GM19455 (cell line): ENCODE measurements around the gene ZNF100.
"Not testable (repeated sequence)": the region's sequence is repeated elsewhere in the genome, so short reads cannot be mapped to it uniquely, and the experiment has no call there.

Experiments used
- ATAC-seq: cut with Tn5 transposase; IDR thresholded peaks from one replicate; pipeline ENCODE4 v1.9.1; 2021; ENCODE audit not compliant: unreplicated experiment

Gene ZNF100

GRCh38 chr19:21705393-21705792 is 62.0 kb downstream of the ZNF100 start:
- no peak for ATAC-seq

- no peak for ATAC-seq
These were observed 63.1 kb downstream of the ZNF100 start for GRCh38 chr19:21704320-21704719.

DNA sequence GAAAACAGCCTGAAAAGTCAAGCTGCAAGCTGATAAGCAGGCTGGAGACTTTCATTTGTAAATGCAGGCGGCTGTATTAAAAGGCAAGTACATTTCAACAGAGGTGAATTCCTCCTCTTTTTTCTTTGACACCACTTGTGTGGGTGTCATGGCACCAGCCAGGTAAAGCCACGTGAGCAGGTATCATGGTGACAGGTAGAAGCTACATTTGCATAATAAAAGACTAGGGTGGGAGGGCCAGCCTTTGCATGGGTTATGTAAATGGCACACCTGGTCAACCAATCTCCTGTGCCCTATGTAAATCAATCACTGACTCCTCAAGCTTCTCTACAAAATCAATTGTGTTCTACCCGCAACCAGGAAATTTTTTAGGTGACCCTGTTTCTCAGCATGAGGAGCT is 68.2 kb downstream of the ZNF100 start:
- ATAC-seq = no peak

- ATAC-seq = no peak
These were observed 69.2 kb downstream of the ZNF100 start for GRCh38 chr19:21698215-21698614.

DNA sequence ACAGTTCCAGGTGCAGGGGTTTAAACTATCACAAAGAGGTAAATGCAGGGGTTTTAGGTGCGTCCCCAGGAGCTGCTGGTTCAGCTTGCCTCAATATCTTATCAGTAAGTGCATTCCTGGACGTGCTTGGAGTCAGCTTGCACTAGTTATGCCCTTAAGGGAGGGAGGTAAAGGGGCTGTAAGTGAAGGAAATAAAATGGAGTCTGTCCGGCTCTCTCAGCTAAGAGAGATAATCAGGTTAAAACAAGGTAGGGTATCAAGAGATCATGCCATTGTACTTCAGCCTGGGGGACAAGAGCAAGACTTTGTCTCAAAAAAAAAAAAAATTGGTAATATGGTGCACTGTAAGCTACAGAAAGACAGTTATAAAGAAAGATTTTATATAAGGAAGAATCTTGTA is 69.7 kb downstream of the ZNF100 start:
- ATAC-seq = no peak

GRCh38 chr19:21694171-21694906 is 73.0 kb downstream of the ZNF100 start:
- ATAC-seq = no peak

DNA sequence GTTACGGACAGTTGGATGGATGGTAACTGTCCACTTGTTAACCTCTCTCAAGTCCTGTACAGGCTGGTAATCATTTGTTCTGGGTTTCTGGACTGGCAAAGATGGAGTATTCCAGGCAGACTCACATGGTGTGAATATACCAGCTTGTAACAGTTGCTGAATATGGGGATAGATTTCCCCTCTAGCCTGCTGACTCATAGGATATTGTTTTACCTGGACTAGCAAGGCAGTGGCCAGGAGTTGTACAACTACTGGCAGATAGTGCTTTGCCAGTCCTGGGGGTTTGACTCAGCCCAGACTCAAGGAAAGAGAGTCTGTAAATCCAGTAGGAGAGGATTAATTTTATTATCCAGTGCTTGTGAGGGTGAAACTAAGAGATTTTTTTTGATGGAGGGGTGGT is 74.0 kb downstream of the ZNF100 start:
- ATAC-seq = no peak

- no peak for ATAC-seq
These were observed 75.7 kb downstream of the ZNF100 start for GRCh38 chr19:21691661-21692060.

DNA sequence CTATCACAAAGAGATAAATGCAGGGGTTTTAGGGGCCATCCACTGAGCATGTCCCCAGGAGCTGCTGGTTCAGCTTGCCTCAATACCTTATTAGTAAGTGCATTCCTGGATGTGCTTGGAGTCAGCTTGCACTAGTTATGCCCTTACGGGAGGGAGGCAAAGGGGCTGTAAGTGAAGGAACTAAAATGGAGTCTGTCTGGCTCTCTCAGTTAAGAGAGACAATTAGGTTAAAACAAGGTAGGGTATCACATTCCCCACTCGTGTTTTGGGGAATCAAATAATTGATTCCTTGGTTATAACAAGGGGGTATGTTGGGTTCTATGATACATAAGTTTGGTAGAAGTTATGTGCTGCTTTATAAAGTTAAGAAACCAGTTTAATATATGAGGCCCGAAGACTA is 78.9 kb downstream of the ZNF100 start:
- ATAC-seq = no peak

- no peak for ATAC-seq
These were observed 86.7 kb downstream of the ZNF100 start for GRCh38 chr19:21680671-21681070.

GRCh38 chr19:21680026-21680425 is 87.4 kb downstream of the ZNF100 start:
- no peak for ATAC-seq

GRCh38 chr19:21677696-21678418 is 89.5 kb downstream of the ZNF100 start:
- ATAC-seq = no peak

DNA sequence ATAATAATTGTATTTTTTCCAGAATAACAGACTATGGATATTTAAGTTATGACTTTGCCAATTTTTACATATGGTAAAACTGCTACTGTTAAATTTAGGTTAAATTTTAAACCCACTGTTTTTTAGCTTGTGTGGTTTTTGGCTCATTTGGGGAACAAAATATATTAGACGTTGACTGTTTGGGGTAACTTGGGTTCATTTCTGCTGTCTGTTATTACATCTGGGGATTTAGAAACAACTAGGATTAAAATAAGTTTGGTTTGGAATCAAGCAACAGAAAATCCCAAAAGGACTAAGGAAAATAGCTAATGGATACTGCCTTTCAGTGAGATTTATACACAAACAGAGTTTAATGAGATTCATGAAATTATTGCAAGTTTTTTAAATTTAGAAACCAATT is 92.9 kb downstream of the ZNF100 start:
- ATAC-seq = no peak

- ATAC-seq = not testable (repeated sequence)
These were observed 93.9 kb downstream of the ZNF100 start for GRCh38 chr19:21673479-21673878.
